ENCODE results near the gene MTFR1L. TPM values are rescaled to one million over a fixed set of nuclear protein-coding genes. Genes with fewer than 3 reads are reported as not detected.

Gene MTFR1L
- total RNA-seq, 1 donor from 2014 or later, result 44.6 TPM

GRCh38 chr1:25829046-25829445, 9.3 kb downstream of the MTFR1L start:
- Mint-ChIP-seq H3K9me3 (ENCODE audit: unreplicated experiment) (no peaks in the 10 kb centered on the region), H3K4me3 (ENCODE audit: unreplicated experiment) (no peak overlapping the region), H3K4me1 (ENCODE audit: low read depth, unreplicated experiment) (no peaks in the 10 kb centered on the region), H3K27me3 (ENCODE audit: low read depth, unreplicated experiment) (no peaks in the 10 kb centered on the region), H3K36me3 (ENCODE audit: low read depth, unreplicated experiment) (peaks cover 23% of the 10 kb centered on the region), H3K27ac (ENCODE audit: unreplicated experiment) (no peak overlapping the region)
- no peaks in the 10 kb centered on the region for H3K27me3 ChIP-seq (ENCODE audit: insufficient read depth, low read length)
- peaks cover 16% of the 10 kb centered on the region for H4K20me1 ChIP-seq (ENCODE audit: insufficient read depth, low read length)
- peaks cover 54% of the 10 kb centered on the region for H3K36me3 ChIP-seq (ENCODE audit: insufficient read depth, low read length)
- H3K27ac ChIP-seq (ENCODE audit: low read depth, low read length), result no peak overlapping the region
- H3K4me3 ChIP-seq (ENCODE audit: insufficient read depth, low read depth, low read length), result no peak overlapping the region
- H3K4me1 ChIP-seq (ENCODE audit: insufficient read depth, low read length), result no peaks in the 10 kb centered on the region
- no peaks in the 10 kb centered on the region for H3K9me3 ChIP-seq (ENCODE audit: insufficient read depth, low read depth, low read length)
- no peak for TF ChIP-seq EZH2 (IDR thresholded peaks at IDR 0.05; ENCODE audit: insufficient read depth, low read length)
- H2AFZ ChIP-seq (ENCODE audit: low read depth, low read length), result no peak overlapping the region
- no peak overlapping the region for H3K4me2 ChIP-seq (ENCODE audit: low read length)
- H3K9ac ChIP-seq (ENCODE audit: low read length), result no peak overlapping the region
- H3K79me2 ChIP-seq (ENCODE audit: insufficient read depth, low read length), result peaks cover 10% of the 10 kb centered on the region
- FAIRE-seq (no peak), DNase-seq (ENCODE audit: low read depth) (no peak)

GRCh38 chr1:25831569-25832196, 11.9 kb downstream of the MTFR1L start:
- Histone ChIP-seq H3K36me3 (ENCODE audit: insufficient read depth, low read length) (peaks cover 53% of the 10 kb centered on the region), H3K79me2 (ENCODE audit: insufficient read depth, low read length) (no peaks in the 10 kb centered on the region), H3K27ac (ENCODE audit: low read depth, low read length) (no peak overlapping the region), H3K4me2 (ENCODE audit: low read length) (no peak overlapping the region), H4K20me1 (ENCODE audit: insufficient read depth, low read length) (no peaks in the 10 kb centered on the region), H3K4me1 (ENCODE audit: insufficient read depth, low read length) (peaks cover 1% of the 10 kb centered on the region), H3K27me3 (ENCODE audit: insufficient read depth, low read length) (no peaks in the 10 kb centered on the region), H2AFZ (ENCODE audit: low read depth, low read length) (no peak overlapping the region), H3K4me3 (ENCODE audit: insufficient read depth, low read depth, low read length) (no peak overlapping the region), H3K9ac (ENCODE audit: low read length) (no peak overlapping the region), H3K9me3 (ENCODE audit: insufficient read depth, low read depth, low read length) (no peaks in the 10 kb centered on the region)
- Mint-ChIP-seq H3K36me3 (ENCODE audit: low read depth, unreplicated experiment) (peaks cover 29% of the 10 kb centered on the region), H3K27ac (ENCODE audit: unreplicated experiment) (no peak overlapping the region), H3K4me1 (ENCODE audit: low read depth, unreplicated experiment) (peaks cover 2% of the 10 kb centered on the region), H3K9me3 (ENCODE audit: unreplicated experiment) (no peaks in the 10 kb centered on the region), H3K4me3 (ENCODE audit: unreplicated experiment) (no peak overlapping the region), H3K27me3 (ENCODE audit: low read depth, unreplicated experiment) (no peaks in the 10 kb centered on the region)
- TF ChIP-seq CTCF (IDR thresholded peaks at IDR 0.05; ENCODE audit: insufficient read depth, low read depth, low read length), result no peak
- TF ChIP-seq EZH2 (IDR thresholded peaks at IDR 0.05; ENCODE audit: insufficient read depth, low read length), result no peak
- DNase-seq (ENCODE audit: low read depth) (no peak), FAIRE-seq (no peak)

- Mint-ChIP-seq H3K27ac (ENCODE audit: unreplicated experiment) (no peak overlapping the region), H3K9me3 (ENCODE audit: unreplicated experiment) (no peaks in the 10 kb centered on the region), H3K27me3 (ENCODE audit: low read depth, unreplicated experiment) (no peaks in the 10 kb centered on the region), H3K4me3 (ENCODE audit: unreplicated experiment) (no peak overlapping the region), H3K4me1 (ENCODE audit: low read depth, unreplicated experiment) (peaks cover 3% of the 10 kb centered on the region), H3K36me3 (ENCODE audit: low read depth, unreplicated experiment) (peaks cover 26% of the 10 kb centered on the region)
- Histone ChIP-seq H3K36me3 (ENCODE audit: insufficient read depth, low read length) (peaks cover 50% of the 10 kb centered on the region), H3K4me2 (ENCODE audit: low read length) (no peak overlapping the region), H4K20me1 (ENCODE audit: insufficient read depth, low read length) (no peaks in the 10 kb centered on the region), H3K9me3 (ENCODE audit: insufficient read depth, low read depth, low read length) (no peaks in the 10 kb centered on the region), H3K9ac (ENCODE audit: low read length) (no peak overlapping the region), H3K79me2 (ENCODE audit: insufficient read depth, low read length) (no peaks in the 10 kb centered on the region), H3K4me3 (ENCODE audit: insufficient read depth, low read depth, low read length) (no peak overlapping the region), H3K27ac (ENCODE audit: low read depth, low read length) (no peak overlapping the region), H3K27me3 (ENCODE audit: insufficient read depth, low read length) (no peaks in the 10 kb centered on the region), H3K4me1 (ENCODE audit: insufficient read depth, low read length) (peaks cover 6% of the 10 kb centered on the region), H2AFZ (ENCODE audit: low read depth, low read length) (no peak overlapping the region)
- DNase-seq (ENCODE audit: low read depth) (no peak), FAIRE-seq (no peak)
- TF ChIP-seq EZH2 (IDR thresholded peaks at IDR 0.05; ENCODE audit: insufficient read depth, low read length) (no peak), CTCF (IDR thresholded peaks at IDR 0.05; ENCODE audit: insufficient read depth, low read depth, low read length) (no peak)
These were observed 12.7 kb downstream of the MTFR1L start for GRCh38 chr1:25832336-25833037.
